DMS53 (cell line): ENCODE data around the gene AFAP1L1.
"Not testable (repeated sequence)": the region's sequence is repeated elsewhere in the genome, so short reads cannot be mapped to it uniquely, and the experiment has no call there.

ENCODE experiments used
- DNase-seq: peaks from one replicate; lab custom pipeline; 2025; lab: John Stamatoyannopoulos, UW

AFAP1L1 gene

GRCh38 chr5:149261246-149261645, 10.4 kb upstream of the AFAP1L1 start:
- DNase-seq: no peak

DNA sequence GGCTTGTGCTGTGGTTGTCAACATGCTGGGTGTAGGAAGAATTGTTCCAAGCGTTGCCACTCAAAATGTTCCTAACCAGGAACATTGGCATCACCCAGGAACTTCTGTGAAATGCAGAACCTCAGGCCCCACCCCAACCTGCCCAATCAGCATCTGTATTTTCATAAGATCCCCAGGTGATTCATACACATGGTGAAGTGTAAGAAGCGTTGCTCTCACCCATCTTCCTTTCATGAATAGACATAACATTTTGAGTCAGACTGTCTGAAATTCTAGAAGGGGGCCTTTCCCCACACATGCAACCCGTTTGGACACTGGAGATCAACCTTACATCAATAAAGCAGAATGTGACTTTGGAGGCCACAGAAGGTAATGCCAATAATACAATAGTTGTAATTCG, 9.3 kb upstream of the AFAP1L1 start:
- DNase-seq: no peak

DNA sequence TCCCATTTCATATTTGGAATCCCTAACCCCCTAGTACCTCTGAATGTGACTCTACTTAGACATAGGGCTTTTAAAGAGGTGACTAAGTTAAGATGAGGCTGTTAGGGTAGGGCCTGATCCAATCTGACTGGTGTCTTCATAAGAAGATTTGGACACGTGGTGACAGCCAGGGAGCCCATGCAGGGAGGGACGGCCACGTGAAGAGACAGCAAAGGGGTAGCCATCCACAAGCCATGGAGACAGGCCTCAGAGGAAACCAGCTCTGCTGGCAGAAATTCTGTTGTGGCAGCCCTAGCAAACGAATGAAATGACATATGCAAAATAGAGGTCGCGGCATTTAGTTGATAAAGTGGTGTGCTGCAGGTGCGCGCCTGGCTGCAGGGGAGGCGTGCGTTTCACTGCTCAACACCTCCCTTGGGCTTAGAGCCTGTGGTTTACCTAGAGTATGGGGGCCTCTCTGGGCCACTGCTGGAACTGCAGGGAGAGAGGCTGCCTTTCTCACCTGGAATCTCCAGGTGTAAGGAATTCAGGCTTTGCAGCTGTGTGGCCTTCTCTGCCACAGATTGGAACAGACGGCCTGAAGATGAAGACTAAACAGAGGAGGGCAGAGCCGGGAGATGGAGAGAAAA, 7.1 kb upstream of the AFAP1L1 start:
- peak; percentile 91 for DNase-seq

GRCh38 chr5:149265068-149265465, 6.6 kb upstream of the AFAP1L1 start:
- no peak for DNase-seq

GRCh38 chr5:149265597-149265996, 6.1 kb upstream of the AFAP1L1 start:
- peak; percentile 56 for DNase-seq

GRCh38 chr5:149267241-149267973, 4.3 kb upstream of the AFAP1L1 start:
- DNase-seq: no peak

DNA sequence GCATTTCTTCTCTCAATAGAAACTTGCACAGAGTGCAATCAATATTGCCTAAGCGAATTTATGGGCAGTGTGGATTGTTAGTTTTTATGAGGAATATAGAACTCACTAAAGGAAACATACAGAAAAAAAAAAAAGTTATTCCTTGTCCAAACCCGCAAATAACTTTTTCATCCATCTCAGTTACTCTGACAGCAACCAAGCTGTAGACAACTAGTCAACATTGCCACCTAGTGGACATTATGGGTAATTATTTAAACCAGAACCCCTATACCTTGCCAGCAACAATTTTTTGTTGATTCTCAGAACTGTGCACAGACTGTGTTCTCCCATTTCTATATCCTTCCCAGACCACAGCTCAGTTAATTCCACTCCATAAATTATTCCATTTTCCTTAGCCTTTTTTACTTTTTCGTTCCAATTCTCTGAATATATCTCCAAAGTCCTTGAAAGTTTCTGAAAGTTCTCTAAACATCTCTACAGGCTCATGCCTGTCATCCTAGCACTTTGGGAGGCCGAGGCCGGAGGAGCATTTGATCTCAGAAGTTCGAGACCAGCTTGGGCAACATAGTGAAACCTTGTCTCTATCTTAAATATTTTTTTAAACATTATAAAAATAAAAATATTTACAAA, 2.6 kb upstream of the AFAP1L1 start:
- peak; percentile 82 for DNase-seq

GRCh38 chr5:149271195-149271715, 404 bp upstream of the AFAP1L1 start:
- DNase-seq: no peak

- not testable (repeated sequence) for DNase-seq
Observed at GRCh38 chr5:149272781-149273180, 1.1 kb downstream of the AFAP1L1 start.

- DNase-seq: no peak
Observed at GRCh38 chr5:149273237-149273636, 1.6 kb downstream of the AFAP1L1 start.

GRCh38 chr5:149273950-149274349, 2.3 kb downstream of the AFAP1L1 start:
- no peak for DNase-seq

DNA sequence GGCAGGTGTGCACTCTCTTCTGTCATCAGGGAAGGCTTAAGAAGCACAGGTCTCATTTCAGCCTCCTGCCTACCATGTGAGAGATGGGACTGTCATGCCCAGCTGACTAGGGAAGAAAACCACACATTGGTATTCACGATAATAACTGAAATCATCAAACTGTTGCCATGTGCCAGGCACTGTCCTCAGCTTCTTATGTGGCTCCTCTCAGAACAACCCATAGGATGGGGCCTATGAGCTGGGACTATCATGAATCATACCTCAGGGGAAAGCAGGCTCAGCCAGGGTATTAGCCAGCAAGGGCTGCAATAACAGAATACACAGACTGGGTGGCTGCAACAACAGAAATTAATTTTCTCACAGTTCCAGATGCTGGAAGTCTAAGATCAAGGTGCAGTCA, 3.3 kb downstream of the AFAP1L1 start:
- DNase-seq: no peak

GRCh38 chr5:149277801-149278200, 6.1 kb downstream of the AFAP1L1 start:
- no peak for DNase-seq

GRCh38 chr5:149278451-149279210, 7.0 kb downstream of the AFAP1L1 start:
- no peak for DNase-seq

DNA sequence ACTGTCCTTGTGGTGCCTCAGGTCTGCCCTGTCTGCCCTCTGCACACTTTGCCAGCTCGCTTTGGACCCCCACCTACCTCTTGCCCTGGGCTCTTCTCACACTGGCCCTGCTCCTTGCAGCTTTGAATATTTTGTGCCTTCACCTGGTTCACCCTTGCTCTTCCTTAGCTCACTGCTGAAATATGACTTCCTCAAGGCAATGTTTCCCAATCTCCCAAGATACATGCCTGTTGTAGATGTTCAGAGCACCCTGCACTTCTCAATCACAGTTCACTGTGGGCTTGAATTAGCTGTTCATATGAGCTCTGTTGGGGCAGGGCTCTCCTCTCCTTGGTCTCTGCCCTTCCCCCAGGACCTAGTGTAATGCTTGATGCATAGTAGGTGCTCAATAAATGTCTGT, 8.0 kb downstream of the AFAP1L1 start:
- DNase-seq: no peak

GRCh38 chr5:149280124-149280523, 8.5 kb downstream of the AFAP1L1 start:
- DNase-seq: no peak

DNA sequence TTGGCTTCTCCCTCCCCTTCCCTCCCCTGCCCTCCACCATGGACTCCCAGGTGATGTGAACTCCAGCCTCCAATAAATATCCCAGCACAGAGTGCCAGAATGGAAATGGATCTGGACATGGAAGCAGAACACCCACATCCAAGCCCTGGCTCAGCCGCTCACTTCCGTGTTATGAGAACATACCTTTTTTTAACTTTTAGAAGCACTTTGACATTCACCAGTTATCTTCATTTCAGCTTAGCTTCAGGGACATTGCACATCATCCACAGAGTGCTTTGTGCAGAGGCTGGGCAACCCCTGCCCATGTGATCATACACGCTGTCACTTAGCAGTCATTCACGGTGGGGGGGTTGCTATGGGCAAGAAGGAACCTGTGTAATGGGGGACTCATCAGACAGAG, 9.1 kb downstream of the AFAP1L1 start:
- no peak for DNase-seq

GRCh38 chr5:149282027-149282965, 10.6 kb downstream of the AFAP1L1 start:
- DNase-seq: no peak

DNA sequence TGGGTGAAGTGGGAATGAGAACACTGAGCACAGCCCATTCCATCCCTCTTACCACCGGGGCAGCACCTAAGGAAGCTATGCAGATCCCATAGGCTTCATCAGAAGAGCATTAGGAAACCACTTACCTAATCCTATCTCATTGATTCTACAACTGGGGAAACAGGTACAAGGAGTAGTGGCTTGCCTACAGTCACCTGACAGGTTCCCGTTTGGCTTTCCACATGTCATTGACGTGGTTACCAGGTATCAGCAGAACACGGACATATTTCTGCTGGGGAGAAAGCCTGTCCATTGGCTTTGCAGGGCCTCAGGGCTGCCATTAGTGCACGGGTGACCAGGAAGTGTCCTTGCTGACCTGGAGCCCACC, 11.3 kb downstream of the AFAP1L1 start:
- DNase-seq: peak; percentile 44

- DNase-seq: peak; percentile 86
Observed at GRCh38 chr5:149283626-149284480, 12.2 kb downstream of the AFAP1L1 start.
